HG02870 (cell line): ENCODE results near the gene INKA1.
"Not testable (repeated sequence)": the region's sequence is repeated elsewhere in the genome, so short reads cannot be mapped to it uniquely, and the experiment has no call there.

Source experiments
- ATAC-seq: cut with Tn5 transposase; IDR thresholded peaks from one replicate; pipeline ENCODE4 v1.9.1; 2021; ENCODE audit warnings: mild to moderate bottlenecking, moderate library complexity; ENCODE audit not compliant: unreplicated experiment

Gene INKA1

DNA sequence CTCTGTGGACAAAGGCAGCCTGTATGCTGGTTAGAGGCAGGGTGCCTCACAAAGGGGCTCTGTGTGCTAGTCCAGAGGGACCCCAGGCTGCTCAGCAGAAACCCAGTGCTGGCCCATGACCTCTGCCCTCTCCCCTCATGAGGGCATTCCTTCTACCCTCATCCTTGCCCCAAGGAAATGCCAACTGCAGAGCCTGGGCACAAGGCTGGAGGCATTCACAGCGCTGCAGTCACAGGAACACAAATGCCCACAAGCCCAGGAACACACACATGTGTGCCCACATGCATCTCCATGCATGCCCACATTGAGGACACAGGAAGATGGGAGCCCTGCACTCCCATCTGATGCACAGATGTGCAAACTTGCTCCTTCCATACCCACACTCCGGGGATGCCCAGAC, 3.8 kb downstream of the INKA1 start:
- no peak for ATAC-seq

DNA sequence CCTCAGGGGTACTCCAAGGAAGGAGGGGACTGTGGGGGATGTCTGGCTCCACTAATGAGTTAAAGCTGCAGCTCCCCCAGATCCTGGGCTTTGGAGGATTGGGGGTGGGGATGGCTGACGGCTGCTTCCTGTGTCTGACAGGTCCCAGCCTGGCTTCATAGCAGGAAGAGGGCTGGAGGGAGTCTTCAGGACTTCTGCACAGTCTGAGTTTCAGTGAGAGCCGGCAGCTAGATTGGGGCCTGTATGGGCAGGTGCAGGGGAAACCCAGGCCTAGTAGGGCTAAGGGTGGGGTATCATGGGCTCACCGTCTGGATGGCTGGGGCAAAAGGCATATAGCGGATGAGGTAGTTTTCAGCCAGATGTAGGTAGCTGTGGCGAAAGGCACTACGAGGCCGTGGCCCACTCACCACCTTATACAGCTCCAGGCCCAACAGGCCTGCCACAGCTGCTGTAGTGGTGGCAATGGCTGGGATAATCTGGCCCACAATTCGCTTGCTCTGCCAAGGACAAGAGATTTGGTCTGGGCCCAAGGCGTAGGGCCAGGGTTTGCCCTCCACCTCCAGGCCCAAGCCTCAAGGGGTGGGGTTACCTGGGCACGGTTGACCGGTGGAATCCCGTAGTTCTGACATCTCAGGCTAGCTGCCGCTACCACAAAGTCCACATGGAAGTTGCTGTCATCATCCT, 4.5 kb downstream of the INKA1 start:
- ATAC-seq = no peak

DNA sequence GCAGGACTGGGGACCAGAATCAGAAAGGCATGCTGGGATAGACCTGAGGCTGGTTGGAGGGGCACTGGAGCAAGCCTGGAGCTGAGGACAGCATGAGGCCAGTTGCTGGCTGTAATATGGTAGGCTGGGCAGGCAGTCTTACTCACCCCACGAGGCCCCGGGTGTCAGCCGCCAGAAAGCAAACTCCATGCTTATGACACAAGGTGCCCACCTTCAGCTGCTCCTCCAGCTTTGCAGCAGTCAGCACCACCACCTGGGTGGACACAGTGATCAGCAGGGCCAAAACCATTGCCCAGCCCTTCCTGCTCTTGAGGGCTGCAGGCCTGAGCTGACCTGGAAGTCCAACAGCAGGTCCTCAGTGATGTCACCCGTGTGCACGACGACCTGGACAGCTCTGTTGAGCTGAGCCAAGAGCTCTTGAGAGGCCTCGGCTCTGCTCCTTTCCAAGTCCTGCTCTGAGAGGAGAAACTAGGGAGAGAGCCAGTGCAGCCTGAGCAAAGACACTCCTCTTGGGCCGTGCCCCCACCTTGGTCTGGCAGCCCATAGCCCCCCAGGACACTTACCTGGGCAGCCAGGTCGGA, 9.9 kb downstream of the INKA1 start:
- ATAC-seq = no peak

DNA sequence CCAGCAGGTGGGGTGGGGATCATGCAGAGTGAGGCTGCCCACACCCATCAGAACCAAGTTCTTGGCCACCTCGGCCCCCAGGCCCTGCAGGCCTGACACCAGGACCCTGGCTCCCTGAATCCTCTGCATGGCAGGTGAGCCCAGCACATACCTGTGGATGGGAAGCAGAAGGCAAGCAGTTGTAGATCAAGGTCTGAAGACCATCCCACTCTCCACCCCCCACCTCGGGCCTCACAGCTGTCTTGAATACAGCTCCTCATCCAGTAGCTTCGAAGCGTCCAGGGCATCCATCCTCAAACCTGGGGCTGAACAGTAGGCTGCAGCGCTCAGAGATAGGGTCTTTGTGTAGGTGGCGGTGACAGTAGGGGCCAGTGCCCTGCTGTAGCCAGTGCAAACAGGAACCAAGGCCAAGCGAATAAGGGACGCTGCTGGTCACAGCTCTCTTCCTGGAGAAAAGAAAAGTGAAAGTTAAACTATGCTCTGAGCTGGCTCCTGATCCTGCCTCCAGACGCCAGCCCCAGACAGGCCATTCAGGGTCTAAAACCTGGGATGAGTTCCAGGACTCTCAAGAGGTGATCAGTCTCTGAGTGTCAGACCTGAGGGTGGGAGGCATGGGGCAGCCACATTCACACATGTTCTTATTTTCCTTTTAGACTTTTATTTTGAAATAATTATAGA, 10.6 kb downstream of the INKA1 start, which contains the start of gene UBA7:
UBA7 (minus strand) TSS at position 457 of the 678 bp plus-strand sequence; CDS start at position 291, 166 bp downstream.
- ATAC-seq = no peak

GRCh38 chr3:49823131-49823530, 20.1 kb downstream of the INKA1 start:
- ATAC-seq = not testable (repeated sequence)

DNA sequence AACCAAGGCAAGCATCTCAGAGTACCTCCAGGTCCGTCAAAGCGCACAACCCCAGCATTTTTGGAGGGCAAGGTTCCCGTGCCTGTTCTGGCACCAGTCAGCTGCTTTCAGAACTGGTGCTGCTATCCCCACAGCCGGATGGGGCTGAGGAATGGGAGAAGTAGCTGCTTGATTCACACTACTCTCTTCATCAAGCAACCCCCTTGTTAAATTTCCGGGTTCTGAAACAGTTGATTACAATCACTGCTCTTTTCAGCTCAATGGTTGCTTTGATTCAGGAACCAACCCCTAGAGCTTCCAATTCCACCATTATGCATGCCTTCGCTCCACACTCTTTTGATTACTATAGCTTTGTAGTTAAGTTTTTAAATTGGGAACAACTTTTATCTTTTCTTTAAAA, 23.0 kb downstream of the INKA1 start:
- ATAC-seq = no peak

- no peak for ATAC-seq
Observed at GRCh38 chr3:49831341-49831740, 28.3 kb downstream of the INKA1 start.

DNA sequence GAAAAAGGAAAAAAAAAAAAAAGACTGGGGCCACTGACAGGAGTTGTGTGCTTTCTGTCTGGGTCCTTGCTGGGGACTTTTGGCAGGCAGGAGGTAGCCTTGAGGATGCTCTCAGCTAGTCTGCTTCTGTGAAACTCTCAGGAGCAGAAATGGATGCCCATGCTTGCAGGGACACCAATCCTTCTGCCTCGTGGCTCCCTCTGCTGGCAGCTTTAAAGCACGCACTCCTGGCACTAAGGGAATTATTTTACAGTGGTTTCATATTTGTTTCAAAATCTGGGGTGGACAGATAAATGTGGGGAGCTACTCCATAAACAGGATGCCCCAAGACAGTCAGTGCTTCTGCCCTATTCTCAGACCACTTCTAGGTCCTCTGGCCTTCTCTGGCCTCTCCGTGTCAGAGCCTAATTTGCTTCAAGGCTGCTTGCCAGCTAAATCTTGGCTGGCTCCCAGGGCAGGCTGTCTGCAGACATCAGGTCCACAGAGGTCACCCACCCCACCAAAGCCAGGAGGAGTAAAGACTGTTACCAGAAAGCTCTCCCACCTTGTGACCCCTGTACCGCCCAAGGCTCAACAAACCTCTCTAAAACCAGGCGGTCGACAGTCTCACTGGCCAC, 36.2 kb downstream of the INKA1 start:
- no peak for ATAC-seq

DNA sequence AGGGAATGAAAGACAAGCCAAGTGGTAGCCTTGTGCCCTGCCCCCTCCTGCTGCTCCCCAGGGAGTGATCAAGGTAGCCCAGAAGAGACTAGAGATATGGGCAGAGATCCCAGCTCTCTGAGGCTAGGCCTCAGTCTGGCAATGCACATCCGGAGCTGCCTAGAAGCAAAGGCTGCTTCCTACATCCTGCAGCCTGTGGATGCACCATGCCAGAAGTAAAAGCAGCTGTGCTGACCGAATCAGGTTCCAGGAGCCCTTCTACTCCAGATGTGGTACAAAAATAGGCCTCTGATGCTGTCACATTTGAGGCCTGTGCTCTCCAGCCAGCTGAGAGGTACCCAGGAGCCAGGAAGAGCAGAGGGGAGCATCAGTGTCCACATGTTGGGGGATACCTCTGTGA, 37.3 kb downstream of the INKA1 start:
- ATAC-seq = no peak

DNA sequence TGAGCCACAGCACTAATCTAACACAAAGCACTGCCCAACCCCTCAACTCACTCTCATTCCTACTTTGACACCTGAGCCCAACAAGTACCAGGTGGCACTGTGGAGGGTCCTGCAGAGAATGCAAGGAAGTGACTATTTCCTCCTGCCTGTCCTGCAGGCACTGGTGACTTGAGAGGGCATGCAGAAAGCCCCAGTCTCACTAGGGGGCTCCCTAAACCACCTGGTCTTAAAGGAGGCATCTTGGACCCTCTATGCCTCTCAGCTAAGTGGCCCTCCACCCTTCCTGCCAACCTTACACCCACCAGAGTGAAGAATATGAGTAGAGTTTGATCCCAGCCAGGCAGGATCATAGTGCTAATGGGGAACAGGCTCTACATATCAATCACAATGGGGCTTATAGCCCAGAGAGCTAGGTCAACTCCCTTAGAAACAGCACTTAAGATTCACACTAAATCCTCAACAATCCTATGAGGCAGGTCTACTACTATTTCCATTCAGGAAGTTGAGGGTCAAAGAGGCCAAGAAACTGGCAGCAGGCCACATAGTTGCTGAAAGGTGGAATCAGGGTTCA, 38.1 kb downstream of the INKA1 start:
- no peak for ATAC-seq

- no peak for ATAC-seq
Observed at GRCh38 chr3:49841806-49842205, 38.7 kb downstream of the INKA1 start.

- no peak for ATAC-seq
Observed at GRCh38 chr3:49842843-49843517, 39.9 kb downstream of the INKA1 start.

- ATAC-seq = no peak
Observed at GRCh38 chr3:49844464-49845183, 41.6 kb downstream of the INKA1 start.

- no peak for ATAC-seq
Observed at GRCh38 chr3:49845694-49846093, 42.6 kb downstream of the INKA1 start.
